SH-SY5Y (cell line): ENCODE data around the gene DENND2A.

ENCODE experiments used
- GATA2 ChIP-seq: IDR thresholded peaks from 2 replicates; pipeline ENCODE4 v1.6.1; 2011; ENCODE audit warnings: mild to moderate bottlenecking, low read depth, low read length
- GATA3 ChIP-seq: IDR thresholded peaks from 2 replicates; pipeline ENCODE4 v1.6.1; 2011; ENCODE audit warnings: low read depth, mild to moderate bottlenecking, low read length, moderate library complexity

DENND2A gene

GRCh38 chr7:140640060-140640637, 464 bp downstream of the DENND2A start:
- TF ChIP-seq GATA3, result no peak

- TF ChIP-seq GATA2 (no peak), GATA3 (no peak)
Measured at GRCh38 chr7:140639366-140640053, 1.1 kb downstream of the DENND2A start.

- no peak for TF ChIP-seq GATA2
- no peak for TF ChIP-seq GATA3
Measured at GRCh38 chr7:140638173-140638791, 2.3 kb downstream of the DENND2A start.

DNA sequence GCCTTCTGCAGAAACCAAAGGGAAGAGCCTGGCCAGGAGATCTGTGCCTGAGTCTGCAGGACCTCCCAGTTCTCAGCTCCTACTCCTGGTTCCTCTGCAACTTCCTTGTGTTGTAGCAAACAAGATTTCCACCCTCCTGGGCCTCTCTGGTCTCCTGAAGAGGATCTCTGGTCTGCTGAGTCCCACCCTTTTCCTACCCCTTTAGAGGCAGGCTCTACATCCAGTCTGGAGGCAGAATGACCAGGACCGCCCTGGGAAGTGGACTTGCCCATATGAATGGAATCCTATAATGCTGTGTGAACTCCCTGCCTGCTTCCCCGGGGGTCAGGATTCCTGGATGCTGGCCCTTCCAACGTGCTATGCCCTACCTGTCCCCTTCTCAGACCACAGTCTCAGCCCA, 3.2 kb downstream of the DENND2A start:
- TF ChIP-seq GATA3 (no peak), GATA2 (no peak)

DNA sequence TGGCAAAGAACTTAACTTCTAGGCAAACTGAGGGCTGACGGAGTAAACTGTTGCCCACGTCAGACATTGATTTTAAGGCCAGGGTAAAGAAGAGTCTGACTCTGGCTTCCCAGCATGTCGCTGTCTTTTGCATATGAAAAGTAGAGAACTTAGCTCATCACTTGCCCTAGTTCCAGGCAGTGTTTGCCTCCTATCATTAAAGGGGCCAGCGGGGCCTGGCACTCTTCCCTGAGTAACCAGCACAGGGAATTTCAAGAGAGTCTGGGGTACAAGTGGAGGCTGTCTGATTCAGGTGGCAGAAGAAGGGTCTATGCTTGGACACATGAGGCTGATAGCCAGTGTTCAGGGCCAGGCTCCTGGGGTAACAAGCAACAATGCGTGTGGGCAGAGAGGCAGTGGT, 4.8 kb downstream of the DENND2A start:
- no peak for TF ChIP-seq GATA2
- no peak for TF ChIP-seq GATA3

- TF ChIP-seq GATA3 (no peak), GATA2 (peak; percentile 88)
Measured at GRCh38 chr7:140635345-140635744, 5.3 kb downstream of the DENND2A start.

GRCh38 chr7:140631602-140632001, 9.0 kb downstream of the DENND2A start:
- TF ChIP-seq GATA3 (no peak), GATA2 (no peak)

GRCh38 chr7:140631021-140631420, 9.6 kb downstream of the DENND2A start:
- TF ChIP-seq GATA3 (no peak), GATA2 (no peak)

DNA sequence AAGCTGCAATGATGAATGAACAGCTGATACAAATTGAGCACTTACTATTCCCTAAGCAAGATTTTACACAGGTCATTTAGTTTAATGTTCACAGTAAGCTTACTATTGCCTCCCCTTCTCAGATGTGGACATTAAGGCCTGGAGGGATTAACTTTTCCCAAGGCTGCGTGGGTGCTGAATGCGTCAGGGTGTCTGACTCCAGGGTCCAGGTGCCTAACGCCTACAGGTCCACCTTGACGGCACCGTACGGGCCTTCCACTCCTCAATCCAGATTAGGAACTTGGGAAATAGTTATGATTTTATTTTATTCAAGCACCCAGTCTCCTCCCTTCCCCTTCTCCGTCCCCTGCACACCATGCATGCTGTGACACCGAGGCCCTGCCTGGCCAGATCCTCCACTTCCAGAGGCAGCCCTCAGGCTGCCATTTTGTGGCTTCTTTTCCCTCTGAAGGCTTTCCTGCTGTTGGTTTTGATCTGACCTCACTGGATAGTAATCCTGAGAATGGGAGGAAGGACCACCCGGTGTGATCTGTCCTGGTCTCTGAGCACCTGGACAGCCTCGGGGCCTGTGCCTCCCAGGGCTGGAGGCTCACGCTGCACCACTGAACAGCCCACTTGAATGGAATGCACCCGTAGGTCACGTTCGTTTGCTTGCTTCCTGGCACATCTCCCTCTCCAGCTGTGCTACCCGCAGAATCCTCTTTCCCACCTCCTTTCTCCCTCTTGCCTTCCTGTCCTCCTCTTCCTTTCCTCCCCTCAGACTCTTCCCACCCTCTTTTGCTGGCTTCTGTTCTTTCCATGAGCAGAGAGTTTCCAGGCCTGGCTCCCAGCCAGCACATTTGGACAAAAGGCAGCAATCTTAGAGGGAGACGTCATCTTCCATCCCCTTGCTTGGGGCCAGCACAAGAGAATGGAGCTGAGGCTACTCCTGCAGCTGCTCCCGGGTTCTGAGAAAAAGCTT, 14.4 kb downstream of the DENND2A start:
- no peak for TF ChIP-seq GATA2
- TF ChIP-seq GATA3, result no peak

- no peak for TF ChIP-seq GATA2
- TF ChIP-seq GATA3, result no peak
Measured at GRCh38 chr7:140624392-140625191, 16.0 kb downstream of the DENND2A start.

DNA sequence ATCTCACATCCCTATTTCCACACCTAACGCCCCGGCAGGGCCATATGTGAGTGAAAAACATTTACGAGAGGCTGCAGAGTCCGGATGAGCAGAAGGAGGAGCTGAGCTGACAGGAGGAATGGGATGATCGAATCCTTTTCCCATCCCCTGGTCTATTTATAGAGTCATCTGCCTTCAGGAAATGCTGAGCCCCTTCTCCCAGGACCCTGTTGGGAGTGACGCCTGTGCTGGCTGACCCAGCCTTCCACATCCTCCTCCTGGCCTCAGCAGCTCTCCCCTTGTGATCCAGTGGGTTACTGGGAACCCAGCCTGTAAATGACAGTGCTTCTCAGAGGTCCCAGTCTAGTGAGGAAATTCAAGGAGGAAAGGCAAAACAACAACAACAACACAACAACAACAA, 16.6 kb downstream of the DENND2A start:
- TF ChIP-seq GATA2 (no peak), GATA3 (no peak)

DNA sequence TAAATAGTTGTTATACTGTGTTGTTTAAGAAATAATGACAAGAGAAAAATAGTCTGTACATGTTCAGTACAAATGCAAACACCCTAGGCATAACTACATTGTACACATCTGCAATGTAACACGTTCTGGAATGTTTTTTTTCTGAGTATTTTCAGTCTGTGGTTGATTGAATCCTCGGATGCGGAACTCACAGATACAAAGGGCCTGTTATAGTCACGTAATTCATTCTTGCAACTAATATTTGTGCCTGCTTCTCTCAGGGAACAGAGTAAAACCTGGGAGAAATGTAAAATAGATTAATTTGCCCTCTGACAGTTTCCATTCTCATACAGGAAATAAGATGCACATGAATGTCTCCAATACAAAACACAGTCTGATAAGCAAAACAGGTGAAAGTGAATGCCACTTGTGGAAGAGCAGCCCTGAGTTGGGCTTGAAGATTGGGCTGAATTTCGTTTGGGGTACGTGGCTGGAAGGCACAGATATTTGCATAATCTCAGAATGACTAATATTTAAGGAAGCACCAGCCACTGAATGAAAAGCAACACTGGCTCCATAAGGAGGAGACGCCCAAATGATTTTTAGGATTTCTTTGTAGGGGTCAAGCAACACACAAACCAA, 19.1 kb downstream of the DENND2A start:
- no peak for TF ChIP-seq GATA2
- TF ChIP-seq GATA3, result no peak

GRCh38 chr7:140619176-140619575, 21.4 kb downstream of the DENND2A start:
- TF ChIP-seq GATA2 (no peak), GATA3 (no peak)
